HG03108 (cell line): ENCODE results near the gene TINCR.
"Not testable (repeated sequence)": the region's sequence is repeated elsewhere in the genome, so short reads cannot be mapped to it uniquely, and the experiment has no call there.

Source experiments
- ATAC-seq: cut with Tn5 transposase; IDR thresholded peaks from one replicate; pipeline ENCODE4 v1.9.1; 2021; ENCODE audit warnings: moderate library complexity; ENCODE audit not compliant: unreplicated experiment

Gene TINCR

DNA sequence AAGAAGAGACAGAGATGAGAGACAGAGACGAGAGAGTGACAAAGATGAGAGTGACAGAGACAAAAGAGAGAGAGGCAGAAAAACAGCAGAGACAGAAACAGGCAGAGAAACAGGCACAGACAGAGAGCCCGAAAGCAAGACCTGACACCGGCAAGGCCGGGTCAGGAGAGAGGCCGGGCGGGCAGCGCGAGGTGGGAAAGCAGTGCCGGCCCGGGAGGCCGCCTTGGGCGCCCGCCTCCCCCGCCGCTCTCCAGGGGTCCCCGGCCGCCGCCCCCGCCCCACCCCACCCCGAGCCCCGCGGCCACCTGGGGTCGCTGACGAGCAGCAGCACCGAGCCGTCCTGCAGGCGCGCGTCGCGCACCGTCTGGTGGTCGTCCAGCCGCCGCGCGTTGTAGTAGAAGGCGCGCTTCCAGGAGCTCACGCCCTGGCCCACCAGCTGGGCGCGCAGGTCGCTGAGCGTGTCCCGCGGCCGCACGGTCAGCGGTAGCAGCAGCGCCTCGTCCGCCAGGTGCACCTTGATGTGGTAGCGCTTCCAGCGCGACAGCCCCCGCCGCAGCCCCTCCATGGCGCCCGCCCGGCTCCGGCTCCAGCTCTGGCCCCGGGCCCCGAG lies at the start of gene TINCR:
TSS of gene TINCR (minus strand) at position 594 of the 610 bp plus-strand sequence.
- no peak for ATAC-seq

DNA sequence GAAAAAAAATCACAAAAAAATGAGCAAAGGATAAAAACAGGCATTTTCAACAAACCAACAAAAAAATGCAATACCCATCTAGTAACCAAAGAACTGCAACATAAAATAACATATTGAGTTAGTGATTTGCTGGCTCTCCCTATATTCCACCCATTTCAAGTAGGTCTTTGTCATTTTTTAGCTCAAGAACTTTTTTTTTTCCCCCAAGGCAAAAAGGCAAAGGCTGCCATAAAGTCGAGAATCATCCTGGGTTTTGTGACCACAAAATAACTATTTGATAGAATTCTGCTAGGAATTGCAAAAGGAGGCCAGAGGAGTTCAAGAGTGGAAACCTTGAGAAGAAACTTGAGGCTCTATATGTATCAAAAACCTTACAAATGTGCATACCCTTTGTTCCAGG lies 49.3 kb upstream of the TINCR start:
- no peak for ATAC-seq

DNA sequence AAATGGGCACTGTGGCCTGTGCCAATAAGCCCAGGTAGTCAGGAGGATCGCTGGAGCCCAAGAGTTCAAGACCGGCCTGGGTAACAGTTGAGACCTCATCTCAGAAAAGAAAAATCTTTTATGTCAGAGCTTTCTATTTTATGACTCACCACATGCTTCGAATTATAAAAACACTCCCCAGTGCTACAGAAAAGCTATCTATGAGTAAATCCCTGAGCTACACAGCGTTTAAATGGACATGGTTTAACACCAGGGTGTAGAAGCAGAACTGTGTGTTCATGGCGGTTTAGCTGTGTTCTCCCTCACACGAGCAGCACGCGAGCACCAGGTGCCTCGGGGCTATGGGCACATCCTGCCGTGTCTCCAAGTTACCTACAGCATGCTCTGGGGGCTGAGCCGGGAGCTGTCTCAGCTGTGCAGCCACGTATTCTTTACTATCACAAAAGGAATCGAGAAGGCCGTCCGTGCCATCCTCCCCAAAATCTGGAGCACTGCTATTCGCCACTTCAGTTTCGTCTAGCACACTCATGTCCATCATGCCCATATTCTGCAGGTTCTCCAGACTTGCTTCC lies 48.1 kb upstream of the TINCR start:
- ATAC-seq: no peak

DNA sequence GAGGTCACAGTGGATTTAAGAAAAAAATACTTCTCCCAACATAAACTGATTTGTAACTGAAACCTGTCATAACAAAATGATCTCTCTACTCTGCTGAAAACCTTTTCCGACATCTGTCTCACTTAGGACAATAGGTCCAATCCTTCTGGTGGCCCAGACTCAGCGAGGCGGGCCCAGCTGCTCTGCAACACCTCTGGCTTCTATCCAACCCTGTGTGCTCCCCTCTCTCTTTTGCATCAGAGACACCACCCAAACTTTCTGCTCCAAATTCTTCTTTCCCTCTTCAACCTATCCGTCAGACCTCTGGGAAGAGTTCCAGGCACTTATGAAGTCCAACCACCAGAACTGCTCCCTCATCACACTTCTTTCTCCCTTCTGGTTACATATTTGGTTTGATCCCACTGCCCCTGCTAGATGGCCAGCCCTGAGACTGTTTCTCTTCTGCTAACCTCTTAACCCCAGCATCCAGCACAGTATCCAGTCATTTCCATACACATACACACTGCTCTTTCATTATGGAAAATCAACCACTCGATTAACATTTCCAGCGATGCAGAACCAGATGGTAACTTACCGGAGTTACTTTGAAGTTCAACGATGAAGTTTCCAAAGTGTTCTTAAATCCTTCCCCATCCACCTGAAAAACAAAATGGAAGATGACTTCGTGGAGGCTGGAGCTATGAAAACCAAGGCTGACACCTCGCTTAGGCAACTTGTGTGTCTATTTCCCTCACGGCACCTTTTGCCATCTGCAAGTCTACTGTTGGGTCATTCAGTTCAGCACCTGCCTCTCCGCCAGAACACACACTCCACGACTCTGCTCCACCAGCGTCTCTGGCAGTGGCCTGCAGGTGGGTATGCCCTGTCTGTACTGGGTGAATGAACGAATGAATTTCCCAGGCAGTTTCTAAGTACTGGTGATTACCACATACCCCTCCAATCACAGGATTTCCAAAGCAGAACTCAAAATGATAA lies 45.4 kb upstream of the TINCR start:
- no peak for ATAC-seq

DNA sequence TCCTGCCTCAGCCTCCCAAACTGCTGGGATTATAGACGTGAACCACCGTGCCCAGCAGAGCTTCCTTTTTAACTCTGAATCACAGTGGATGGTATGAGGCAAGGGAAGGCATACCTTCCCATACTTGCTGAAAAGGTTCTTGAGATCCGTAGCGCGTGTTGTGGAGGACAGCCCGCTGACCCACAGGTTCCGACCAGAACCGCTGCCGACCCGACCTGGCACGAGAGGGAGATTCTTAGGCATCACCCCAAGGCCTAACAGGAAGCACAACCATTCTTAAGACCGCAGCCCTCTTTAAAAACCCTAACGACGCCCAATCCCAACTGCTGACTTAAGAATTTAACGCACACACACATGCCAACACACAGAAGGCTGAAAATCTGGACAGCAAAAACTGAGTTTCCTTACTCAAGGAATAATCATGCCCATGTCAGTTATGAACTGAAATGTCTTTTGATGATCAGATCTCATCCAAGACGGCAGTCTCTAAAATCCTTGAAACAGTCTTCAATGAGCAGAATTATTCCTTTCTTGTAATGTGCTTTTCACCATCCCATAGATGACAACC lies 42.2 kb upstream of the TINCR start:
- no peak for ATAC-seq

DNA sequence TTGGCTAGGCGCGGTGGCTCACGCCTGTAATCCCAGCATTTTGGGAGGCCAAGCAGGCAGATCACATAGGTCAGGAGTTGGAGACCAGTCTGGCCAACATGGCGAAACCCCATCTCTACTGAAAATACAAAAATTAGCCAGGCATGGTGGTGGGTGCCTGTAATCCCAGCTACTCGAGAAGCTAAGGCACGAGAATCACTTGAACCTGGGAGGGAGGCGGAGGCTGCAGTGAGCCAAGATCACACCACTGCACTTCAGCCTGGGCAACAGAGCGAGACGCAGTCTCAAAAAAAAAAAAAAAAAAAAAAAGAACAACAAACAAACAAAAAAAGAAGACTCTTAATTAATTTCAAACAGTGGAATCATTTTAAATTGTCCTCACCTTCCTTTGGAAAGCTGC lies 41.0 kb upstream of the TINCR start:
- ATAC-seq: not testable (repeated sequence)

DNA sequence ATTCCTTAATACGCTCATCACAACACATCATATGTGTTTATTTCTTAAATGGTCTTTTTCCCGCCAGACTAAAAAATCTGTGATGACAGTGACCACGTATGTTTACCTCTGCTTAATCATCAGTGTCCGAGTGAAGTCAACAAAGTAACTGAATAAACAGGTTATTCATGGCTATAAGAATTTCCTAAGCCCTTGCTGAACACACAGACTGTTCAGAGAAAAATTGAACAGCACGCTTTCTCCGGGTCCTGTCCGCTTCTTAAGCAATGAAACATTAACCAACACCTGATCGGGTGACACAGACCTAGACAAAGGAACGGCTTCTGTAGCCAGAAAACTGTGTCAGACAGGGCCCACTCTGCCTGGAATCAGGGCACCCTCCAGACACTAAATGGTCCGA lies 40.5 kb upstream of the TINCR start:
- ATAC-seq: no peak

DNA sequence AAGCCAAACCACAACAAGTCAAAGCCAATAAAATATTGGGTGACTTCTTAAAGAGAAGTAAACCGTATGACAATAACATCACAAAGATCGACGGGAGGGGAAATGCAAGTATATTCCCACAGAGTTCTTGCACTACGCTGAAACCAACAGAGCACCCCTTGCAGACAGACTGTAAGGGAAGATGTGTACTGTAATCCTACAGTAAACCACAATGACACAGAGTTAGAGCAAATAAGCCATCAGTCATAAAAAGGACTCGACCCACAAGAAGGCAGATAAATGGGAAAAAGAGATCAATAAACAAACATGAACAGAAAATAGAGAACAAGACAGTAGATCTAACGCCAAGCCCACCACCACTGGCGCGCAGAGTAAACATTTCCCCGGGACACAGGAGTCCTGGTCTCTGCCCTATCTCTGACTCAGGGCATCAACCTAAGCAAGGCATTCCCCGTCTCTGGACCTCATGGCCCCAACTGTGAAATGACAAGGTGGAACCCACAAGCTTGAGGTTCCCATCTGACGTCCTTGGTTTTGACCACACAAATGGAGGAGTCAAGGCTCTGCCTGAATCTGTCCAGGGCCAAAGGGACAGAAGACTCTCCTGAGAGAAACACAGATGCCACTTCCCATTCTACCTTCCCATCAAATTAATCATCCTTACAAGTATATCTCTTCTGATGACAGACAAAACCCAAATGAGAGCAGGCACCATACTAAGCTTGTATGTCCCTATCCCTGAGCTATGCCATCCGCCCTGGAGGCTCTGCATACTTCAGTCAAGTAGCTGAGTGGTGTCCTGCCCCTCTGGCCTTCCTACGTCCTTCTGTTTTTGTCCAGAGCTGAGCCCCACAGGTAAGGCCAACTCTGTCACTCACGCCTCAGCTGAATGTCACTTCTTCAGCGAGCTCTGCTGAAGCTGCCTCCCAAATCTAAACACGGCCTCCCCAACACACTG lies 39.8 kb upstream of the TINCR start:
- ATAC-seq: no peak

DNA sequence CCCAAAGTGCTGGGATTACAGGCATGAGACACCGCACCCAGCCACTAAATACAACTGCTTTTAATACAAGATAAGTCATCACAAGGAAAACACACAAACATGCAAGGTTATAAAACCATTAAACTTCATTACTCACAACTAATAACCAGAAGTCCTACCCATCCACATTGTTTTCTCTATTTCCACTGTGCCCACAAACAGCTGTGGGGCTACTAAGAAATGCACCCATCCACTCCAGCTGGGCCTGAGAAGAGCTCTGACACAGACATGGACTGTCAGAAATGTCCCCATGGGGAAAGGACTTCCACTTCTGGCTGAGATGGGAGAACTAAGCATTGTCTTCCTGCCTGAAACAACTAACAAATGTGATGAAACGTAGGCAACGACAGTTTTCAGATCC lies 37.6 kb upstream of the TINCR start:
- no peak for ATAC-seq

DNA sequence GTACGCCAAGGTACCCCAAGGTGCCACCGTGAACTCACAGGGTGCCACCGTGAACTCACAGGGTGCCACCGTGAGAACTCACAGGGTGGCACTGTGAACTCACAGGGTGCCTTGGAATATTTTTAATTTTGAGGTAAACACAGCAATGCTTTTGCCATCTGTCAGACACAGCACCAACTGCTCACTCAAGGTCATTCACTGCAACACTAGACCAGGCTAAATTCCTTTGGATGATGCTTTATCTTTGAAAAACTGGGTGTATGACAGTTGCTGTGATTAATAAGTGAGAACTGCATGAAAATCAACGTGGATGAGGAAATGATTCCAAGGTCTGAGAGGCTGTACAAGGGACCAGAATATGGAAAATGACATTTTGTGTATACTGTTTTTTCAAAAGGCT lies 35.9 kb upstream of the TINCR start:
- no peak for ATAC-seq

DNA sequence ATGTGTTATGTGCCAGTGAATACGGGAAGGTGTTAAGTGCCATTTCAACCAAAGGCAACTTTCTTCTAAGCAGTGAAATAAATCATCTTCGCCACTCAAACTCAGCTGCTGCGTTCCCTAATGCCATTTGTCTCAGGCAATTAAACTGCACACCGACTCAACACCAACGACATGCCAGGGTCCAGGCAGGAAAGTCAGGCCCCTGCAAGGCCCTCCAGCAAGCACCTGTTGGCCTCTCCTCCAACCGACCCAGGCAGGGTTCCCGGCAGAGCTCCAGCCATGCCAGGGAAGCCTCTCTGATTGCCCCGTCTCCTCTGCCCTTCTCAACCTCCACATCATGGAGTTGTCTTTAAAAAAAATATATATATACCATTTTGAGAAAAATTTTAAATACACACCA lies 33.0 kb upstream of the TINCR start:
- ATAC-seq: no peak

DNA sequence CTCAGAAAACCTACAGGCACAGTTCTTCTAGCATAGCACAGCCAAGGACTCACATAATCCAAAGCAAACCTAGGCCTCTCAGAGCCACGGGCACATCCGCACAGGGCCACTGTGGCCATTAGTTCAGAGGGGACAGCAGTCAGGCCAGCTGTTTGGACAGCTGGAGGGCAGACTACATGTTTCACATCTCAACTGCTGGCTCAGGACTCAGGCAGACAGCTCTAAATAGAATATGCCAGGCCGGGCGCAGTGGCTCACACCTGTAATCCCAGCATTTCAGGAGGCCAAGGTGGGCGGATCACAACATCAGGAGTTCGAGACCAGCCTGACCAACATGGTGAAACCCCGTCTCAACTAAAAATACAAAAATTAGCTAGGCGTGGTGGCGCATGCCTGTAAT lies 28.0 kb upstream of the TINCR start:
- no peak for ATAC-seq

DNA sequence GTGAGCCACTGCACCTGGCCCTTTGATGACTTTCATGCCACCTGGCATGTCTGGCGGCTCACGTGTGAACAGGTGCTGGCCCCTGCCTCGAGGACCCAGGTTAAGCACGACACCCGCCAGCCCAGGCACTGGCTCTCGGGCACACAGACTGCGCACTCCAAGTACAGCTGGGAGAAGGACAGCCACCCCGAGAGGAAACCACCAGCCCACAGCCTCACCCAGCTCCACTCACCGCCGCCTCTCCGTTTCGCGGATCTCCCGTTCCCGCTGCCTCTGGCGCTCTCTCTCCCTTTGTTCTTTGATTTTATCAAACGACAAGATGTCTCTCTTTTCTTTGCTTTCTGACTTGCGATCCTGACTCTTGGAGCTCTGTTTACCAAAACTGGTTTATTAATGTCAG lies 27.4 kb upstream of the TINCR start:
- no peak for ATAC-seq

DNA sequence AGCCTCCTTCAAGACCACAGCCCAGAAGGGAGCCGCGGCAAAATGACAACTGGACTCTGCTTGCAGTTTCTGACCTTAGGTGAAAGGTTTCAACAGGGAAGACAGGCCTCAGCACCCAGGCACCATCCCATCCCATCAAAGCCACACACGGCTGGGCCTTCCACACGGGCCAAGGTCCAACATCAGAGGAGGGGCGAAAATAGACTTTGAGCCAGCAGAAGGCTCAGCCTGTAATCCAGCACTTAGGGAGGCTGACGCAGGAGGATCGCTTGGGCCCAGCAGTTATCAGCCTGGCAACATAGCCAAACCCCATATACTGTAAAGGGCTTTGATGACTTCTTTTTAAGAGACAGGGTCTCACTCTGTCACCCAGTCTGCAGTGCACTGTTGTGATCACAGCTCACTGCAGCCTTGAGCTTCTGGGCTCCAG lies 26.8 kb upstream of the TINCR start:
- ATAC-seq: no peak

DNA sequence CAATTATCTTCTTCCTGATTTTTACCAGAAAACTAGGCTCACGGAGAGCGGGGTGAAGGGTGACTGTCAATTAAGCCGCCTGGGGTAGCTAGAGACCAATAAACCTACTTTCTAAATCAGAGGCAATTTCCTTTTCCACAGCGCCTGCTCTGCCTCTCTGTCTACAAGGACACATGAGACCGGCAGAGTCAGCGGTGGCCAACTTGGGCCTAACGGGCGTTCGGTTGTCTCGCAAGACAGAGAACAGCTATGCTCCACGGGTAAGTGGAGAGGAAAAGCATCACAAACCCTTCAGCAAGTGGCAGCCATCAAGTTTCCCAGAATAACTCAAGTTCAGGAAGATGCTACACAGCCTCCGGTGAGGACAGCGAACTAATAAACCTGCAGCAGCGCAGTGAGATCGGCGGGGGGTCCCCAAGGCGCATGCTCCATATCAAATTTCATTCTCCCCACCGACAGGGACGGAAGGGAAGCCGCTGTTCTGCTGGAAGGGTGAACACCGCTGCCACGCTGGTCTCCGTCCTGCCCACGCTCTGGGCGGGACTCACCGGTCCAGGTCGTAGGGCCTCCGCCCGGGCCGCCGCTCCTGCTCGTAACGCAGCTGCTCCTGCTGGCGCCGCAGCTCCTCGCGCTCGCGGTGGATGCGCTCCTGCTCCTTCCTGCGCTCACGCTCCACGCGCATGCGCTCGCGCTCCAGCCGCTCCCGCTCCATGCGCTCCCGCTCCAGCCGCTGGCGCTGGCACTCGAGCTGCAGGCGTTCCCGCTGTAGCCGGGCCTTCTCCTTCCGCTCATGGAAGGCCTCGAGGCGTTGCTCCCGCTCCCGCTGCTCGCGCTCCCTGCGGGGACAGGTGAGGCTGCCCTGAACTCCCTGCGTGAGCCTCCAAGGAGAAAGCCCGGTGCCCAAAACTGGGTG lies 25.8 kb upstream of the TINCR start:
- ATAC-seq: no peak

DNA sequence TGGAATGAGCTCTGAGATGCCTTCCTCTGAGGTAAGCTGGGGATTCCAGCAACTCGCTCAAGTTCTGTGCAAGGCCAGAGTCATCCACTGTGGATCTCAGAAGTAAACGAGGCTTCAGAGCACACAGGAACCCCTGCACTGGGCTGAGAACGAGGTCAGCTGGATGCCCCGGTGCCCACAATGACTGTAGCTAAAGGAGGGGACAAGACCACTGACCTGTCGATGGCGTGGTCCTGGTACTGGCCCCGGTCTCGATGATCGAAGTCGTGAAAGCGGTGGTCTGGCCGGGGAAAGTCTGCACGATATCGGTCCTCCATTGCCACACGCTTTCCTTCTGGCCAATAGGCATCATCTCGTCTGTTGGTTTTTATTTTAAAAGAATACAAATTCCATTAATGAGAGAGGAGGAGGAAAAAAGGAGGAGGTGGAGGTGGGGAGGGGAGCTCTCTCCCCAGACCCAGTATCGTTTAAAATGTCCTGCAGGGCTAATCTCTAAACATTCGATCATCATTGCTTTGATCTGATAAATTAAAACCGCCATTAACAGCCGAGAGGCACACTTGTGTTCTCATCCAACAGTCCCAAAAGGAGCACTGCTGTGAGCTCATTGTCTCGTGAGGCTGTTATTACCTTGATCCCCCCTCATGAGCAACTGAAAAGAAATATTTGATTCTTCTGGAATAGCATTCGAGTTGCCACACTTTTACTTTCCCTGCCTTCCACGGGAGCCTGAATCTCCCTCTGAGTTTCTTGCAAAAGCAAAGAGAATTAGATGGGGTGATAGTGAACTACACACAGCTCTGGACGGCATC lies 25.0 kb upstream of the TINCR start:
- no peak for ATAC-seq

DNA sequence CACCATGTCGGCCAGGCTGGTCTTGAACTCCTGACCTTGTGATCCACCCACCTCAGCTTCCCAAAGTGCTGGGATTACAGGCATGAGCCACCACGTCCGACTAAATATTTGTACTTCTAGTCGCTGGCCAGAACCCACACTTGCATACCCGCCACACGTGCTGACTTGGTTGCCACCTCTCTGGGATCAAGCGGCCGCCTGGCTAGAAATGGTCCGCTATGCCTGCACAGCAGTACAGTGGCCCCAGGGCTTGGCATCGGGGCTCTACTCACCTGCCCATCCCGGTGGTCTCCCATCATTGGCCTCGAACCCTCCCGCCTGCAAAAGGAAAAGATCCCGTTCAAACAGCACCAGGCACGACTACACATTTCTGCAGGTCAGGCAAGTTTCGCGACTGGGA lies 23.7 kb upstream of the TINCR start:
- no peak for ATAC-seq

DNA sequence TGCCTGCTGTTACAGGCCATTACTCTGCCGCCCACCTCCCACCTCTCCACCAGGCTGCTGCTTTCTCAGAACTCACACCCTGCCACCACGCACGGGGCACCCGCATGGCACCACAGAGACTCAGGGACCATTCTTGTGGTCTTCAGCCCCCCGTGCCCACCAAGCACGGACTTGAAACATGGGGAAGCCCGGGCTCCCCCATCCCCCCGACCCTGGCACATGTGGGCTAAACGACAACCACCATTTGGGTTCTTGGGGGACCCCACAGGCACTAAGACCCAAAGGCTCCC lies 23.1 kb upstream of the TINCR start:
- ATAC-seq: no peak
